GM23338 (cell line): ENCODE results near the gene HDAC3. TPM values are rescaled to one million over a fixed set of nuclear protein-coding genes. Genes with fewer than 3 reads are reported as not detected.

Experiments used
- ATAC-seq: fragments of 200-7000 bp; cut with Tn5 transposase; 3 replicates; pipeline ENCODE4 v1.9.1; 2020
- DNase-seq: peaks from one replicate; pipeline ENCODE4 v3.0.0-alpha.2; 2015; ENCODE audit warnings: low spot score
- H2AFZ ChIP-seq: fragments of 200-600 bp; sonication (generic); 2 replicates; pipeline ENCODE4 v1.8.0; 2016; ENCODE audit warnings: antibody characterized with exemption, mild to moderate bottlenecking, moderate library complexity
- H3F3A ChIP-seq: fragments of 200-600 bp; sonication (generic); replicated peaks from 2 replicates; pipeline ENCODE4 v1.8.0; 2017; ENCODE audit warnings: antibody characterized with exemption, mixed run types, low read depth
- H3K27ac ChIP-seq: fragments of 200-600 bp; sonication (generic); 2 replicates; pipeline ENCODE4 v1.6.1; 2016; ENCODE audit warnings: low read depth
- H3K27me3 ChIP-seq: fragments of 200-600 bp; sonication (generic); 2 replicates; pipeline ENCODE4 v1.8.0; 2016; ENCODE audit warnings: mild to moderate bottlenecking, mixed run types, moderate library complexity; ENCODE audit not compliant: insufficient read depth
- H3K36me3 ChIP-seq: fragments of 200-600 bp; sonication (generic); 2 replicates; pipeline ENCODE4 v1.8.0; 2016; ENCODE audit warnings: mild to moderate bottlenecking; ENCODE audit not compliant: insufficient read depth
- H3K4me1 ChIP-seq: fragments of 200-600 bp; sonication (generic); 2 replicates; pipeline ENCODE4 v1.8.0; 2016; ENCODE audit warnings: mild to moderate bottlenecking, moderate library complexity; ENCODE audit not compliant: insufficient read depth
- H3K4me2 ChIP-seq: fragments of 200-600 bp; sonication (generic); 2 replicates; pipeline ENCODE4 v1.7.1; 2017; ENCODE audit warnings: mixed run types
- H3K4me3 ChIP-seq: fragments of 200-600 bp; sonication (generic); 2 replicates; pipeline ENCODE4 v1.6.1; 2016; ENCODE audit warnings: mixed run types
- H3K79me2 ChIP-seq: fragments of 200-600 bp; sonication (generic); replicated peaks from 2 replicates; pipeline ENCODE4 v1.8.0; 2017; ENCODE audit warnings: mild to moderate bottlenecking; ENCODE audit not compliant: insufficient read depth
- H3K9me2 ChIP-seq: fragments of 200-600 bp; sonication (generic); 2 replicates; pipeline ENCODE4 v1.8.0; 2017; ENCODE audit not compliant: insufficient read depth
- H4K20me1 ChIP-seq: fragments of 200-600 bp; sonication (generic); replicated peaks from 2 replicates; pipeline ENCODE4 v1.8.0; 2017; ENCODE audit warnings: mild to moderate bottlenecking; ENCODE audit not compliant: insufficient read depth
- H3K27ac Mint-ChIP-seq: 2 replicates; pipeline ENCODE4 v1.8.0; 2020; ENCODE audit warnings: inconsistent platforms, mild to moderate bottlenecking, moderate library complexity, mixed read lengths
- H3K27me3 Mint-ChIP-seq: 3 replicates; pipeline ENCODE4 v1.8.0; 2022; ENCODE audit warnings: low read depth, mild to moderate bottlenecking, moderate library complexity, mixed read lengths, inconsistent platforms; ENCODE audit not compliant: insufficient read depth, poor library complexity
- H3K36me3 Mint-ChIP-seq: 3 replicates; pipeline ENCODE4 v1.8.0; 2021; ENCODE audit warnings: low read depth, mild to moderate bottlenecking, inconsistent platforms, moderate library complexity, mixed read lengths
- H3K4me1 Mint-ChIP-seq: 3 replicates; pipeline ENCODE4 v1.8.0; 2020; ENCODE audit warnings: mild to moderate bottlenecking, inconsistent platforms, mixed read lengths
- H3K4me3 Mint-ChIP-seq: 3 replicates; pipeline ENCODE4 v1.8.0; 2021; ENCODE audit warnings: moderate library complexity, mild to moderate bottlenecking, inconsistent platforms, mixed read lengths
- H3K9me3 Mint-ChIP-seq: 3 replicates; pipeline ENCODE4 v1.8.0; 2020; ENCODE audit warnings: moderate library complexity, mild to moderate bottlenecking, inconsistent platforms, mixed read lengths
- CREB1 ChIP-seq: fragments of 250-450 bp; sonication (Bioruptor Pico); IDR thresholded peaks from 2 replicates; pipeline ENCODE4 v1.5.0; 2020; ENCODE audit warnings: low read depth, mild to moderate bottlenecking, moderate library complexity
- EZH2phosphoT487 ChIP-seq: fragments of 200-600 bp; sonication (generic); IDR thresholded peaks from one replicate; pipeline ENCODE4 v1.8.1; 2018; ENCODE audit warnings: antibody characterized with exemption; ENCODE audit not compliant: unreplicated experiment
- POLR2AphosphoS5 ChIP-seq: IDR thresholded peaks from 2 replicates; pipeline ENCODE4 v1.6.1; 2016; ENCODE audit warnings: antibody characterized with exemption, low read depth
- REST ChIP-seq: IDR thresholded peaks from one replicate; pipeline ENCODE4 v1.6.1; 2018; ENCODE audit warnings: antibody characterized with exemption; ENCODE audit not compliant: unreplicated experiment
- STAT1 ChIP-seq: IDR thresholded peaks from one replicate; pipeline ENCODE4 v1.6.1; 2016; ENCODE audit warnings: antibody characterized with exemption; ENCODE audit not compliant: unreplicated experiment
- ZNF114 ChIP-seq: fragments of 250-450 bp; sonication (Bioruptor Pico); IDR thresholded peaks from 2 replicates; pipeline ENCODE4 v1.5.0; 2020; ENCODE audit warnings: mild to moderate bottlenecking, moderate library complexity
- polyA plus RNA-seq: library from polyadenylated mRNA; unstranded; fragments of >200 nt; fragmentation: Nextera tagmentation; extraction: Ambion mirVana; gene quantifications from 2 replicates; pipeline ENCODE4 v1.2.1, GENCODE V29; 2016
- total RNA-seq: library from RNA; depleted of rRNA; stranded (reverse); fragments of >200 nt; shearing (Covaris generic); gene quantifications from 2 replicates; pipeline ENCODE4 v1.2.3, GENCODE V29; 2014
- TF ChIP-seq, protein P1 (sequence below): fragments of 250-450 bp; sonication (Bioruptor Pico); IDR thresholded peaks from 2 replicates; pipeline ENCODE4 v1.5.0; 2020; ENCODE audit warnings: mild to moderate bottlenecking, moderate library complexity

Gene HDAC3
- total and polyA plus RNA-seq, 2 experiments from 2014 or later: 59.2 to 90.0 TPM

DNA sequence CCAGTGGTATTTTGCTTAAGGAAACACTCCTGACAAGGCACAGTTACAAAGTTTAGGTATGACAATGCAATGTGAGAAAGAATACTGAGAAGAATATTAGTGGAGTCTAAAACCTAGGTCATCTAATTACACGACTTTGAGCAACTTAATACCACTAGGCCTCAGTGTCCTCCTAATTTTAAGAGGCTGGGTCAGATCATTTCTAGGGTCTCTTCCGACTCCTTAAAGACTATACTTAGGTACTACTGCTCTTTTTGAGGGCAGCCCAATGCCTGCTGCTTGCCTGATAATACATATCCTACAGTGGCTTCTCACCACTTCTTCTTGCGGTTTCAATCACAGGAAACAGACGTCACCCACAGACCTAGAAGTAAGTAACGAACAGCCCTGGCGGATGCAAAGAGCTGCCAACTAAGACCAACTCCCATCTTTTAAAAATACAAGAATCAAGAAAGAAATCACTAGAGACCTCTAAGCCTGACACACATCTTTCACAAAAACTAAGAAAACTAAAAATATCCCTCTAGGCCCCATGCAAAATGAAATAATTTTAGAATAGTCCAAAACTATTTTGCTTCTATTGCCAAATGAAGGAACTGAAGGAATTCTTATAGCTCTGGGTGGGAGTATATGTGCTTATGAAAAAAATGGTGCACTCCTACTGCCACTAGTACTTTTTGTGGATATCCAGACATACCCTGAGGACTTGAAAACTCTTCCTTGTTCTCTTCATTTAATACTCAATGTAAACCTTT lies 30.9 kb downstream of the HDAC3 start:
- H3K4me3 Mint-ChIP-seq: no peak overlapping the region
- Histone ChIP-seq H3K4me3 (no peak overlapping the region), H3K27me3 (no peaks in the 10 kb centered on the region), H2AFZ (no peak overlapping the region), H3F3A (no peaks in the 10 kb centered on the region), H3K4me1 (no peaks in the 10 kb centered on the region), H3K79me2 (peaks cover 98% of the 10 kb centered on the region), H3K9me2 (no peaks in the 10 kb centered on the region), H4K20me1 (peaks cover 20% of the 10 kb centered on the region), H3K36me3 (no peaks in the 10 kb centered on the region), H3K4me2 (no peak overlapping the region), H3K27ac (no peak overlapping the region)
- H3K4me1 Mint-ChIP-seq: peaks cover 6% of the 10 kb centered on the region
- DNase-seq (peak; percentile 5), ATAC-seq (no peak)
- no peak overlapping the region for H3K27ac Mint-ChIP-seq
- no peaks in the 10 kb centered on the region for H3K27me3 Mint-ChIP-seq
- H3K36me3 Mint-ChIP-seq: no peaks in the 10 kb centered on the region; the same call in 2 of the 3 replicates
- H3K9me3 Mint-ChIP-seq: no peaks in the 10 kb centered on the region
- TF ChIP-seq ZNF114 (CRISPR knock-in tag): no peak
- TF ChIP-seq REST: no peak
- no peak for TF ChIP-seq EZH2phosphoT487

DNA sequence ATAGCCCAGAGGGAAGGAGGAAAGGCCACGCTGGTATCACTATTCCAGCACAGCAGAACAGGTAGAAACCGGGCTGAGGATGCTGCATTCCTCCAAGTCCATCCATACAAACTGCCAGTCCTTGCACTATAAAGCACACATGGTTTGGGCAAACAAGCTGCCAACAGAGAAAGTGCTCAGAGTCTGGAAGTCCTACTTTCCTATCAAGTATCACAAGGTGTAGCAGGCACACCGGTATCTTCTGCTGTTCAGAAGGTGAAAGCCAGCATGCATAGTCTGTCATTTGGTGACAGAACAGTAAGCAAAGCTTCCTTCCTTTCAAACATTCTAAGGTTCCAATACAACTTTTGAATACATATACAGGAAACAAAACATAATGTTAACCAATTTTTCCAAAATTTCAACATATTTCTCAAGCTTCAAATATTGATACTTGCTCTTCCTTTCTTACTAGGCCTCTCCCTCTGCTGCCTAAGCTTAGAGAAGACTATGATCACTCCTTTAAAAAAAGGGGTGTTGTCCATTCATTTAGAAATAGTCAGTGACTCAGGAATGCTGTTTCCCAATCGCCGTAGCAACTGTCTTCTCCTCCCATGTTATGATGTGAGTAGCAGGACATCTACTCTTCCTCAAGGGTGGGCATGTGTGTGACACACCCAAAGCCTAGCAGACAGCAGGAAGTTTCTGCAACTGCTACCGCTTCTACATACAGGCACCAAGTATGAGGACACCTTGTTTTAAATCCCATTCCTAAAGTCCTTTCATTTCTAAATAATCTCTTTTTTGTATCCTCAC lies 32.5 kb downstream of the HDAC3 start:
- Mint-ChIP-seq H3K36me3 (no peaks in the 10 kb centered on the region), H3K27ac (peak overlapping the region; percentile 22; the same call in 1 of the 2 replicates), H3K27me3 (no peaks in the 10 kb centered on the region), H3K4me1 (peaks cover 6% of the 10 kb centered on the region), H3K4me3 (no peak overlapping the region), H3K9me3 (no peaks in the 10 kb centered on the region)
- no peaks in the 10 kb centered on the region for H3K27me3 ChIP-seq
- DNase-seq (peak; percentile 67), ATAC-seq (peak; percentile 59)
- H3K4me2 ChIP-seq: no peak overlapping the region
- peaks cover 23% of the 10 kb centered on the region for H4K20me1 ChIP-seq
- H3K27ac ChIP-seq: no peak overlapping the region
- no peak overlapping the region for H3K4me3 ChIP-seq
- H3F3A ChIP-seq: no peaks in the 10 kb centered on the region
- H3K9me2 ChIP-seq: no peaks in the 10 kb centered on the region
- H3K36me3 ChIP-seq: no peaks in the 10 kb centered on the region
- no peaks in the 10 kb centered on the region for H3K4me1 ChIP-seq
- H3K79me2 ChIP-seq: peaks cover 98% of the 10 kb centered on the region
- H2AFZ ChIP-seq: no peak overlapping the region
- TF ChIP-seq CREB1 (CRISPR knock-in tag) (no peak), EZH2phosphoT487 (no peak), STAT1 (no peak), POLR2AphosphoS5 (no peak)
- TF ChIP-seq, protein P1, sequence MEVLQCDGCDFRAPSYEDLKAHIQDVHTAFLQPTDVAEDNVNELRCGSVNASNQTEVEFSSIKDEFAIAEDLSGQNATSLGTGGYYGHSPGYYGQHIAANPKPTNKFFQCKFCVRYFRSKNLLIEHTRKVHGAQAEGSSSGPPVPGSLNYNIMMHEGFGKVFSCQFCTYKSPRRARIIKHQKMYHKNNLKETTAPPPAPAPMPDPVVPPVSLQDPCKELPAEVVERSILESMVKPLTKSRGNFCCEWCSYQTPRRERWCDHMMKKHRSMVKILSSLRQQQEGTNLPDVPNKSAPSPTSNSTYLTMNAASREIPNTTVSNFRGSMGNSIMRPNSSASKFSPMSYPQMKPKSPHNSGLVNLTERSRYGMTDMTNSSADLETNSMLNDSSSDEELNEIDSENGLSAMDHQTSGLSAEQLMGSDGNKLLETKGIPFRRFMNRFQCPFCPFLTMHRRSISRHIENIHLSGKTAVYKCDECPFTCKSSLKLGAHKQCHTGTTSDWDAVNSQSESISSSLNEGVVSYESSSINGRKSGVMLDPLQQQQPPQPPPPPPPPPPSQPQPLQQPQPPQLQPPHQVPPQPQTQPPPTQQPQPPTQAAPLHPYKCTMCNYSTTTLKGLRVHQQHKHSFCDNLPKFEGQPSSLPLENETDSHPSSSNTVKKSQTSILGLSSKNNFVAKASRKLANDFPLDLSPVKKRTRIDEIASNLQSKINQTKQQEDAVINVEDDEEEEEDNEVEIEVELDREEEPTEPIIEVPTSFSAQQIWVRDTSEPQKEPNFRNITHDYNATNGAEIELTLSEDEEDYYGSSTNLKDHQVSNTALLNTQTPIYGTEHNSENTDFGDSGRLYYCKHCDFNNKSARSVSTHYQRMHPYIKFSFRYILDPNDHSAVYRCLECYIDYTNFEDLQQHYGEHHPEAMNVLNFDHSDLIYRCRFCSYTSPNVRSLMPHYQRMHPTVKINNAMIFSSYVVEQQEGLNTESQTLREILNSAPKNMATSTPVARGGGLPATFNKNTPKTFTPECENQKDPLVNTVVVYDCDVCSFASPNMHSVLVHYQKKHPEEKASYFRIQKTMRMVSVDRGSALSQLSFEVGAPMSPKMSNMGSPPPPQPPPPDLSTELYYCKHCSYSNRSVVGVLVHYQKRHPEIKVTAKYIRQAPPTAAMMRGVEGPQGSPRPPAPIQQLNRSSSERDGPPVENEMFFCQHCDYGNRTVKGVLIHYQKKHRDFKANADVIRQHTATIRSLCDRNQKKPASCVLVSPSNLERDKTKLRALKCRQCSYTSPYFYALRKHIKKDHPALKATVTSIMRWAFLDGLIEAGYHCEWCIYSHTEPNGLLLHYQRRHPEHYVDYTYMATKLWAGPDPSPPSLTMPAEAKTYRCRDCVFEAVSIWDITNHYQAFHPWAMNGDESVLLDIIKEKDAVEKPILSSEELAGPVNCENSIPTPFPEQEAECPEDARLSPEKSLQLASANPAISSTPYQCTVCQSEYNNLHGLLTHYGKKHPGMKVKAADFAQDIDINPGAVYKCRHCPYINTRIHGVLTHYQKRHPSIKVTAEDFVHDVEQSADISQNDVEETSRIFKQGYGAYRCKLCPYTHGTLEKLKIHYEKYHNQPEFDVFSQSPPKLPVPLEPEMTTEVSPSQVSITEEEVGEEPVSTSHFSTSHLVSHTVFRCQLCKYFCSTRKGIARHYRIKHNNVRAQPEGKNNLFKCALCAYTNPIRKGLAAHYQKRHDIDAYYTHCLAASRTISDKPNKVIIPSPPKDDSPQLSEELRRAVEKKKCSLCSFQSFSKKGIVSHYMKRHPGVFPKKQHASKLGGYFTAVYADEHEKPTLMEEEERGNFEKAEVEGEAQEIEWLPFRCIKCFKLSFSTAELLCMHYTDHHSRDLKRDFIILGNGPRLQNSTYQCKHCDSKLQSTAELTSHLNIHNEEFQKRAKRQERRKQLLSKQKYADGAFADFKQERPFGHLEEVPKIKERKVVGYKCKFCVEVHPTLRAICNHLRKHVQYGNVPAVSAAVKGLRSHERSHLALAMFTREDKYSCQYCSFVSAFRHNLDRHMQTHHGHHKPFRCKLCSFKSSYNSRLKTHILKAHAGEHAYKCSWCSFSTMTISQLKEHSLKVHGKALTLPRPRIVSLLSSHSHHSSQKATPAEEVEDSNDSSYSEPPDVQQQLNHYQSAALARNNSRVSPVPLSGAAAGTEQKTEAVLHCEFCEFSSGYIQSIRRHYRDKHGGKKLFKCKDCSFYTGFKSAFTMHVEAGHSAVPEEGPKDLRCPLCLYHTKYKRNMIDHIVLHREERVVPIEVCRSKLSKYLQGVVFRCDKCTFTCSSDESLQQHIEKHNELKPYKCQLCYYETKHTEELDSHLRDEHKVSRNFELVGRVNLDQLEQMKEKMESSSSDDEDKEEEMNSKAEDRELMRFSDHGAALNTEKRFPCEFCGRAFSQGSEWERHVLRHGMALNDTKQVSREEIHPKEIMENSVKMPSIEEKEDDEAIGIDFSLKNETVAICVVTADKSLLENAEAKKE (CRISPR knock-in tag): no peak
